PC-9 (cell line): ENCODE results near the gene PDPK1.

ENCODE experiments used
- CTCF ChIP-seq: fragments of 200-600 bp; sonication (generic); conservative IDR thresholded peaks from 2 replicates; pipeline ENCODE4 v1.6.1; 2017; ENCODE audit warnings: mixed run types, antibody characterized with exemption, mild to moderate bottlenecking, moderate library complexity
- EZH2 ChIP-seq: fragments of 200-600 bp; sonication (generic); IDR thresholded peaks from 2 replicates; pipeline ENCODE4 v1.8.0; 2017; ENCODE audit warnings: antibody characterized with exemption, low read depth

GRCh38 chr16:2516391-2517240, 21.2 kb upstream of the PDPK1 start:
- TF ChIP-seq CTCF (no peak), EZH2 (no peak)
